ENCODE results near the gene PLIN5. TPM values are rescaled to one million over a fixed set of nuclear protein-coding genes. Genes with fewer than 3 reads are reported as not detected.

PLIN5 gene
- total RNA-seq, 4 donors from 2014 or later, result 28.6 to 48.1 (median 44.0) TPM

GRCh38 chr19:4519172-4519496, 15.9 kb downstream of the PLIN5 start:
- no peak for ATAC-seq (ENCODE audit: low FRiP score)
- DNase-seq (ENCODE audit: low spot score), result no peak
- no peak for TF ChIP-seq CTCF (IDR thresholded peaks at IDR 0.05)

GRCh38 chr19:4518345-4519171, 16.5 kb downstream of the PLIN5 start, which contains the start of gene PLIN4:
Gene PLIN4 (minus strand): TSS chr19:4518486. CDS start chr19:4518272, 214 bp downstream.
- DNase-seq (ENCODE audit: low spot score) (no peak), ATAC-seq (ENCODE audit: low FRiP score) (peak; percentile 78)
- TF ChIP-seq CTCF (IDR thresholded peaks at IDR 0.05), result no peak

- TF ChIP-seq CTCF (IDR thresholded peaks at IDR 0.05), result no peak
- DNase-seq (ENCODE audit: low spot score) (no peak), ATAC-seq (ENCODE audit: low FRiP score) (no peak)
Measured at GRCh38 chr19:4517451-4518057, 17.5 kb downstream of the PLIN5 start.

GRCh38 chr19:4516939-4517300, 18.1 kb downstream of the PLIN5 start:
- TF ChIP-seq CTCF (IDR thresholded peaks at IDR 0.05), result no peak
- no peak for DNase-seq (ENCODE audit: low spot score)
- ATAC-seq (ENCODE audit: low FRiP score), result no peak

- TF ChIP-seq CTCF (IDR thresholded peaks at IDR 0.05), result no peak
- ATAC-seq (ENCODE audit: low FRiP score) (no peak), DNase-seq (ENCODE audit: low spot score) (no peak)
Measured at GRCh38 chr19:4516199-4516938, 18.7 kb downstream of the PLIN5 start.

GRCh38 chr19:4515732-4516131, 19.3 kb downstream of the PLIN5 start:
- no peak for DNase-seq (ENCODE audit: low spot score)
- ATAC-seq (ENCODE audit: low FRiP score), result no peak
- no peak for TF ChIP-seq CTCF (IDR thresholded peaks at IDR 0.05)

All from omental fat pad (tissue), 4 donors.